Transverse colon (tissue), 3 donors: ENCODE data around the gene NAT14.

Experiments
- CTCF ChIP-seq, 5 experiments: fragments of 200-600 bp in 3 of 5; fragments of 450-650 bp in 2 of 5; sonication (generic) in 3 of 5; IDR thresholded peaks; 1 replicate in 2 of 5; 2 replicates in 3 of 5; pipeline ENCODE4 v1.5.1; 2016 to 2017; ENCODE audit warnings: antibody characterized with exemption in 5 of 5, inconsistent platforms in 3 of 5, mild to moderate bottlenecking in 2 of 5, moderate library complexity in 1 of 5
- POLR2A ChIP-seq: fragments of 450-650 bp; IDR thresholded peaks from one replicate; pipeline ENCODE4 v1.6.1; 2016; ENCODE audit warnings: antibody characterized with exemption, mild to moderate bottlenecking, moderate library complexity

- no peak for TF ChIP-seq POLR2A
- TF ChIP-seq CTCF (IDR thresholded peaks at IDR 0.05) = no peak
These were observed 44.7 kb downstream of the NAT14 start for GRCh38 chr19:55529636-55530234.
